GM18507 (cell line): ENCODE measurements around the gene INPP5J.
A peak's percentile ranks its signal among the peaks of the same experiment; 100 is the strongest.
"Not testable (repeated sequence)": the region's sequence is repeated elsewhere in the genome, so short reads cannot be mapped to it uniquely, and the experiment has no call there.

Experiments
- DNase-seq: peaks from one replicate; pipeline ENCODE4 v3.0.0; 2011; ENCODE audit warnings: low read depth; ENCODE audit not compliant: insufficient read length; ENCODE audit errors: extremely low spot score
- FAIRE-seq: peaks from 2 replicates; lab custom pipeline; 2011; peaks lifted over from hg19 to GRCh38; lab: Jason Lieb, UNC

Gene INPP5J

GRCh38 chr22:31140746-31141145, 18.0 kb downstream of the INPP5J start:
- DNase-seq, result no peak
- FAIRE-seq, result no peak

- no peak for DNase-seq
- no peak for FAIRE-seq
Observed at GRCh38 chr22:31141551-31141950, 18.8 kb downstream of the INPP5J start.

- DNase-seq (no peak), FAIRE-seq (no peak)
Observed at GRCh38 chr22:31142285-31142684, 19.5 kb downstream of the INPP5J start.

GRCh38 chr22:31143038-31143437, 20.3 kb downstream of the INPP5J start:
- DNase-seq, result no peak
- FAIRE-seq, result no peak

GRCh38 chr22:31143537-31143936, 20.8 kb downstream of the INPP5J start:
- FAIRE-seq (no peak), DNase-seq (no peak)

- FAIRE-seq, result no peak
- no peak for DNase-seq
Observed at GRCh38 chr22:31144223-31144622, 21.5 kb downstream of the INPP5J start.

GRCh38 chr22:31148488-31148887, 25.7 kb downstream of the INPP5J start:
- DNase-seq (no peak), FAIRE-seq (no peak)

- DNase-seq (no peak), FAIRE-seq (peak; percentile 72)
Observed at GRCh38 chr22:31148953-31149627, 26.3 kb downstream of the INPP5J start.

- DNase-seq (no peak), FAIRE-seq (no peak)
Observed at GRCh38 chr22:31150615-31151014, 27.8 kb downstream of the INPP5J start.

GRCh38 chr22:31151872-31152271, 29.1 kb downstream of the INPP5J start:
- no peak for DNase-seq
- no peak for FAIRE-seq

- no peak for DNase-seq
Observed at GRCh38 chr22:31153357-31153756, 30.6 kb downstream of the INPP5J start.

GRCh38 chr22:31154975-31155374, 32.2 kb downstream of the INPP5J start:
- DNase-seq (no peak), FAIRE-seq (no peak)

More at GRCh38 chr22:31153357-31153756, 30.6 kb downstream of the INPP5J start:
- no peak for FAIRE-seq

GRCh38 chr22:31155422-31155821, 32.7 kb downstream of the INPP5J start:
- no peak for FAIRE-seq
- DNase-seq, result no peak

- DNase-seq, result no peak
- peak; percentile 18 for FAIRE-seq
Observed at GRCh38 chr22:31160328-31160978, 37.7 kb downstream of the INPP5J start.

GRCh38 chr22:31161386-31161785, 38.6 kb downstream of the INPP5J start:
- FAIRE-seq, result no peak
- no peak for DNase-seq

GRCh38 chr22:31162015-31162765, 39.4 kb downstream of the INPP5J start:
- FAIRE-seq (no peak), DNase-seq (no peak)

- FAIRE-seq (no peak), DNase-seq (no peak)
Observed at GRCh38 chr22:31170971-31171370, 48.2 kb downstream of the INPP5J start.

- not testable (repeated sequence) for FAIRE-seq, DNase-seq
Observed at GRCh38 chr22:31171734-31172133, 49.0 kb downstream of the INPP5J start.

- DNase-seq (no peak), FAIRE-seq (no peak)
Observed at GRCh38 chr22:31173386-31174145, 50.8 kb downstream of the INPP5J start.

GRCh38 chr22:31176923-31177322, 54.2 kb downstream of the INPP5J start:
- DNase-seq (no peak), FAIRE-seq (no peak)
